ENCODE measurements around the gene CD300LF. TPM values are rescaled to one million over a fixed set of nuclear protein-coding genes. Genes with fewer than 3 reads are reported as not detected.

Gene CD300LF
- total RNA-seq, 1 experiment from 2014 or later, result not detected

DNA sequence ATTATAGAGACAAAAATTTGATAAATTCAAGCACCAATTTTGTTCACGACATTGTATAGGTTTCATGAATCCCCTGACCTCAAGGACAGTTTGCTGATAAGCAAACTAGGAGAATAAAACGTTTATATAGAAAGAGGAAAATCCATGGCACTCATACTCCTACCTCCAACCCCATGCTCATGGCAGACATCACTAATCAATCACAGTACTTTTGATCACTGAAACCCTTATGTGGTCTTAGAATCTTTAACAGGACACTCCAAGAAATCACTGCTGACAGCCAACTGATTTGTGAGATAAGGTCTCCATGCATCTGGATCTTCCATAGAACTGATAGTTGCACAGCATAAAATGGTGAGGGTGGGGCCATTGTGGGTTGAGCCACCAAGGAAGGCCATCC lies 31.0 kb upstream of the CD300LF start:
- BruUV-seq (replicated peaks), result no TSS peak

DNA sequence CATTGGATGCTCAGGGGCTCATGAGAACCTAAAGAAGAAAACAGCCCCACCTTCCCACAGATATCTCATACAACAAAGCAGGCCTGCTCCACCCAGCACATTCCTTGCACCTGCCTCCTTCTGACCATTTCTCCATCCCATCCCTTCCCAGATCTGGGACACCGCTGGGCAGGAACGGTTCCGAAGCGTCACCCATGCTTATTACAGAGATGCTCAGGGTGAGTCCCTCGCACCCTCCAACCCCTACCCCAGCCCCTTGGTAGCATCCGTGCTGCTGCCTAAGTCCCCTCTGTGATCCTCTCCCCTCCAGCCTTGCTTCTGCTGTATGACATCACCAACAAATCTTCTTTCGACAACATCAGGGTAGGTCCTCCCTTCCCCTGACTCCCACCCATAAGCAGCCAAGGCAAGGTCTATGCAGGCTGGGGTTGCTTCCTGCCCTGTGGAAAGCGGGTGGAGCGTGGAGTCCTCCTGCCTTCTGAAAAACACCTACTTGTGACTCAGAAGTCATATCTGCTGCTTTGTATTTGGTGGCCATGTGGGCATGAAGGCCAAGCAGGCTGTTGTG lies 30.3 kb upstream of the CD300LF start:
- Mint-ChIP-seq H3K27ac (ENCODE audit: unreplicated experiment) (no peak overlapping the region), H3K4me1 (ENCODE audit: low read depth, unreplicated experiment) (peaks cover 26% of the 10 kb centered on the region), H3K36me3 (ENCODE audit: insufficient read depth, unreplicated experiment) (peaks cover 9% of the 10 kb centered on the region), H3K4me3 (ENCODE audit: low read depth, unreplicated experiment) (no peak overlapping the region), H3K9me3 (ENCODE audit: low read depth, unreplicated experiment) (no peaks in the 10 kb centered on the region), H3K27me3 (ENCODE audit: unreplicated experiment) (peaks cover 61% of the 10 kb centered on the region)
- TF ChIP-seq, protein P1, sequence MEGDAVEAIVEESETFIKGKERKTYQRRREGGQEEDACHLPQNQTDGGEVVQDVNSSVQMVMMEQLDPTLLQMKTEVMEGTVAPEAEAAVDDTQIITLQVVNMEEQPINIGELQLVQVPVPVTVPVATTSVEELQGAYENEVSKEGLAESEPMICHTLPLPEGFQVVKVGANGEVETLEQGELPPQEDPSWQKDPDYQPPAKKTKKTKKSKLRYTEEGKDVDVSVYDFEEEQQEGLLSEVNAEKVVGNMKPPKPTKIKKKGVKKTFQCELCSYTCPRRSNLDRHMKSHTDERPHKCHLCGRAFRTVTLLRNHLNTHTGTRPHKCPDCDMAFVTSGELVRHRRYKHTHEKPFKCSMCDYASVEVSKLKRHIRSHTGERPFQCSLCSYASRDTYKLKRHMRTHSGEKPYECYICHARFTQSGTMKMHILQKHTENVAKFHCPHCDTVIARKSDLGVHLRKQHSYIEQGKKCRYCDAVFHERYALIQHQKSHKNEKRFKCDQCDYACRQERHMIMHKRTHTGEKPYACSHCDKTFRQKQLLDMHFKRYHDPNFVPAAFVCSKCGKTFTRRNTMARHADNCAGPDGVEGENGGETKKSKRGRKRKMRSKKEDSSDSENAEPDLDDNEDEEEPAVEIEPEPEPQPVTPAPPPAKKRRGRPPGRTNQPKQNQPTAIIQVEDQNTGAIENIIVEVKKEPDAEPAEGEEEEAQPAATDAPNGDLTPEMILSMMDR (IDR thresholded peaks at IDR 0.05; ENCODE audit: unreplicated experiment), result no peak
- no peak for DNase-seq
- BruUV-seq (replicated peaks), result no TSS peak
- CTCF ChIA-PET, result interaction anchor here (1.4 to 1.5 kb wide), 2 partner anchors 28 to 86 kb away, joined by 4 read pairs; no protein-coding TSS in a partner anchor
- intact Hi-C loops (cut with micrococcal nuclease; ENCODE audit: unreplicated experiment), result no loop called here

More for the DNA sequence above, 31.0 kb upstream of the CD300LF start:
- TF ChIP-seq, protein P1 (IDR thresholded peaks at IDR 0.05; ENCODE audit: unreplicated experiment), result no peak
- Mint-ChIP-seq H3K36me3 (ENCODE audit: insufficient read depth, unreplicated experiment) (peaks cover 16% of the 10 kb centered on the region), H3K4me1 (ENCODE audit: low read depth, unreplicated experiment) (peaks cover 22% of the 10 kb centered on the region), H3K9me3 (ENCODE audit: low read depth, unreplicated experiment) (no peaks in the 10 kb centered on the region), H3K27ac (ENCODE audit: unreplicated experiment) (no peak overlapping the region), H3K4me3 (ENCODE audit: low read depth, unreplicated experiment) (no peak overlapping the region), H3K27me3 (ENCODE audit: unreplicated experiment) (peaks cover 54% of the 10 kb centered on the region)
- DNase-seq, result no peak
- CTCF ChIA-PET, result interaction anchor here (1.8 to 3.8 kb wide), 4 partner anchors 16 to 86 kb away, joined by 5 to 38 read pairs (median 20); partner anchors contain the start of gene NAT9
- intact Hi-C loops (cut with micrococcal nuclease; ENCODE audit: unreplicated experiment), result loop anchor here (1.0 kb wide), 1 partner anchor 27 kb away; no protein-coding TSS in a partner anchor

DNA sequence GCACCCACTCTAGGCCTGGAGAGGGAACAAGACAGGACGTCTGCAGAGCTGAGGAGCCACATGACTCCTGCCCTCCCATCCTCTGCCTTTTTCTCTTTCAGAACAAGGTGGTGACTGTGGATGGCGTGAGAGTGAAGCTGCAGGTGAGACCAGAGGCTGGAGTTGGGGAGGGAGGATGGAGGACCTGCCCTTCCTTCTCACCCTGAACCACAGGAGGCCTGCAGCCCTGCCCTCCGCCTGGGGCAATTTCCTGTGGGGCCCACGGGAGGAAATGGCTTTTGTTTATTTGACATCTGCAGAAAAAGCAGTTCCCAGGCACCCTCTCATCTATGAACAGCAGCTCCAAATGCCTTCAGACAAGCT lies 29.4 kb upstream of the CD300LF start:
- no peak overlapping the region for H3K27ac Mint-ChIP-seq (ENCODE audit: unreplicated experiment)
- peaks cover 26% of the 10 kb centered on the region for H3K4me1 Mint-ChIP-seq (ENCODE audit: low read depth, unreplicated experiment)
- peaks cover 5% of the 10 kb centered on the region for H3K36me3 Mint-ChIP-seq (ENCODE audit: insufficient read depth, unreplicated experiment)
- no peak for DNase-seq
- H3K27me3 Mint-ChIP-seq (ENCODE audit: unreplicated experiment), result peaks cover 63% of the 10 kb centered on the region
- CTCF ChIA-PET, result interaction anchor here (1.4 to 1.5 kb wide), 2 partner anchors 29 to 85 kb away, joined by 4 read pairs; no protein-coding TSS in a partner anchor
- H3K9me3 Mint-ChIP-seq (ENCODE audit: low read depth, unreplicated experiment), result no peaks in the 10 kb centered on the region
- intact Hi-C loops (cut with micrococcal nuclease; ENCODE audit: unreplicated experiment), result no loop called here
- no peak overlapping the region for H3K4me3 Mint-ChIP-seq (ENCODE audit: low read depth, unreplicated experiment)
- TF ChIP-seq, protein P1 (IDR thresholded peaks at IDR 0.05; ENCODE audit: unreplicated experiment), result no peak
- no TSS peak for BruUV-seq (replicated peaks)

DNA sequence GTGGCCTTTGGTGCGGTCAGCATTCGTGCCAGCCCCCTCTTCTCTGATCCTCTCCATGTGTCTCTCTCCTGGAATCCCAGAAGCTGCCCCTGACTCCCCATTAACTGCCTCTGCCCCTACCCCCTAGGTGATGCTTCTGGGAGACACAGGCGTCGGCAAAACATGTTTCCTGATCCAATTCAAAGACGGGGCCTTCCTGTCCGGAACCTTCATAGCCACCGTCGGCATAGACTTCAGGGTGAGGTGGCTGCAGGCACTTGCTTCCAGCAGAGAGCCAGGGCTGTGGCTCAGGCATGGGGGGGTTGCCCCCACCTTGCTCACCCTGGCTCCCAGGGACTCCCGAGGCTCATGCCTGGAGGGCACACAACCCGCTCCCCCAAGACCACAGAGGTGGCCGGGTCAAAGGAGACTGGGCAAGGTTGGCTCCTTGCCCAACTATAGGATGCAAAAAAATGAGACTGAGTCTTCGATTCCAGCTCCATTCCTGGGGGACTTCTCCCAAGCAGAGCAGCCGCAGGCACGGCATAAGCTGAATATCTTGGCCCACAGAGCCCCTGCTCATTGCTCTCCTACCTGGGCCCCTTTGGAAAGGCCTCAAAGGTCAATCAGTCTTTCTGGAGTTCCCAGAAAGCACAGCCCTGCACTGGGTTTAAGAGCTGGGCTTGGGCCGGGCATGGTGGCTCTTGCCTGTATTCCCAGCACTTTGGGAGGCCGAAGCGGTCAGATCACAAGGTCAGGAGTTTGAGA lies 28.1 kb upstream of the CD300LF start:
- intact Hi-C loops (cut with micrococcal nuclease; ENCODE audit: unreplicated experiment), result no loop called here

More for the DNA sequence above, 28.1 kb upstream of the CD300LF start:
- CTCF ChIA-PET, result no interaction called here
- Mint-ChIP-seq H3K36me3 (ENCODE audit: insufficient read depth, unreplicated experiment) (peaks cover 5% of the 10 kb centered on the region), H3K4me3 (ENCODE audit: low read depth, unreplicated experiment) (no peak overlapping the region), H3K27ac (ENCODE audit: unreplicated experiment) (no peak overlapping the region), H3K4me1 (ENCODE audit: low read depth, unreplicated experiment) (peaks cover 32% of the 10 kb centered on the region), H3K27me3 (ENCODE audit: unreplicated experiment) (peaks cover 75% of the 10 kb centered on the region), H3K9me3 (ENCODE audit: low read depth, unreplicated experiment) (no peaks in the 10 kb centered on the region)
- TF ChIP-seq, protein P1 (IDR thresholded peaks at IDR 0.05; ENCODE audit: unreplicated experiment), result no peak
- DNase-seq, result no peak
- no TSS peak for BruUV-seq (replicated peaks)
